Measurements from ENCODE around the gene ATAD3A. TPM values are rescaled to one million over a fixed set of nuclear protein-coding genes. Genes with fewer than 3 reads are reported as not detected.

The ATAD3A gene
- 65.6 and 66.2 TPM in 2 replicates for total RNA-seq

GRCh38 chr1:1511533-1512285 lies at the start of gene ATAD3A:
TSS of gene ATAD3A (plus strand) at chr1:1512162. CDS start at chr1:1512269, 107 bp downstream.

GRCh38 chr1:1471389-1472052 lies 40.4 kb upstream of the ATAD3A start, which contains the start of gene ATAD3B:
TSS of gene ATAD3B (plus strand) at chr1:1471765. CDS start at chr1:1471885, 120 bp downstream.

GRCh38 chr1:1540090-1540817 lies 28.3 kb downstream of the ATAD3A start, which contains the start of gene TMEM240:
TSS of gene TMEM240 (minus strand) at chr1:1540624. CDS start at chr1:1540346, 278 bp downstream.

GRCh38 chr1:1574721-1575537 lies 63.0 kb downstream of the ATAD3A start, which contains the start of gene SSU72:
TSS of gene SSU72 (minus strand) at chr1:1574863. CDS start at chr1:1574557, 306 bp downstream.

Other genes starting within 250 kb of the ATAD3A start
- 45.9 and 61.7 TPM in 2 replicates for gene UBE2J2, start 238.3 kb upstream of the ATAD3A start, total RNA-seq
- gene SCNN1D, start 231.7 kb upstream of the ATAD3A start, total RNA-seq, result 0.30 and 1.2 TPM in 2 replicates
- gene ACAP3, start 204.2 kb upstream of the ATAD3A start, total RNA-seq, result 27.6 and 28.9 TPM in 2 replicates
- gene PUSL1, start 203.6 kb upstream of the ATAD3A start, total RNA-seq, result 32.4 and 42.2 TPM in 2 replicates
- 112 and 113 TPM in 2 replicates for gene INTS11, start 187.5 kb upstream of the ATAD3A start, total RNA-seq
- 26.0 and 29.1 TPM in 2 replicates for gene CPTP, start 187.4 kb upstream of the ATAD3A start, total RNA-seq
- gene TAS1R3, start 180.9 kb upstream of the ATAD3A start, total RNA-seq, result under 0.01 TPM in 2 replicates
- gene DVL1, start 162.7 kb upstream of the ATAD3A start, total RNA-seq, result 60.1 and 71.6 TPM in 2 replicates
- gene MXRA8, start 153.6 kb upstream of the ATAD3A start, total RNA-seq, result 382 and 409 TPM in 2 replicates
- gene AURKAIP1, start 137.0 kb upstream of the ATAD3A start, total RNA-seq, result 193 and 196 TPM in 2 replicates
- 53.2 and 54.5 TPM in 2 replicates for gene CCNL2, start 112.8 kb upstream of the ATAD3A start, total RNA-seq
- 153 and 190 TPM in 2 replicates for gene MRPL20, start 104.9 kb upstream of the ATAD3A start, total RNA-seq
- 0.45 and 0.50 TPM in 2 replicates for gene ANKRD65, start 90.9 kb upstream of the ATAD3A start, total RNA-seq
- gene VWA1, start 76.5 kb upstream of the ATAD3A start, total RNA-seq, result 7.1 and 7.9 TPM in 2 replicates
- gene ATAD3C, start 62.5 kb upstream of the ATAD3A start, total RNA-seq, result under 0.01 TPM in 1 of 2 replicates, not detected in the other
- gene ATAD3B, start 40.4 kb upstream of the ATAD3A start, total RNA-seq, result 25.1 and 26.3 TPM in 2 replicates
- 3.0 and 4.0 TPM in 2 replicates for gene TMEM240, start 28.5 kb downstream of the ATAD3A start, total RNA-seq
- 115 and 136 TPM in 2 replicates for gene SSU72, start 62.7 kb downstream of the ATAD3A start, total RNA-seq
- gene FNDC10, start 88.0 kb downstream of the ATAD3A start, total RNA-seq, result 3.1 and 3.4 TPM in 2 replicates
- 21.7 and 23.6 TPM in 2 replicates for gene MIB2, start 103.3 kb downstream of the ATAD3A start, total RNA-seq
- gene MMP23B, start 120.0 kb downstream of the ATAD3A start, total RNA-seq, result 10.3 and 10.4 TPM in 2 replicates
- gene CDK11B, start 146.8 kb downstream of the ATAD3A start, total RNA-seq, result 14.3 and 16.5 TPM in 2 replicates
- 30.5 and 30.6 TPM in 2 replicates for gene SLC35E2B, start 180.6 kb downstream of the ATAD3A start, total RNA-seq
- gene CDK11A, start 212.2 kb downstream of the ATAD3A start, total RNA-seq, result 7.4 and 15.1 TPM in 2 replicates